CD4-positive, alpha-beta T cell treated with Interleukin-15 for 1 hour (primary cell): ENCODE results near the gene GRK3.
"Not testable (repeated sequence)": the region's sequence is repeated elsewhere in the genome, so short reads cannot be mapped to it uniquely, and the experiment has no call there.

Experiments
- DNase-seq: peaks from one replicate; pipeline ENCODE4 v3.0.0-alpha.2; 2020

GRK3 gene

GRCh38 chr22:25564320-25564978 lies at the start of gene GRK3:
Gene GRK3, plus strand, starts transcription at chr22:25564675. Its CDS starts 366 bp downstream, at chr22:25565041.
- peak; percentile 72 for DNase-seq

GRCh38 chr22:25518000-25518663 lies 46.3 kb upstream of the GRK3 start:
- DNase-seq, result no peak

DNA sequence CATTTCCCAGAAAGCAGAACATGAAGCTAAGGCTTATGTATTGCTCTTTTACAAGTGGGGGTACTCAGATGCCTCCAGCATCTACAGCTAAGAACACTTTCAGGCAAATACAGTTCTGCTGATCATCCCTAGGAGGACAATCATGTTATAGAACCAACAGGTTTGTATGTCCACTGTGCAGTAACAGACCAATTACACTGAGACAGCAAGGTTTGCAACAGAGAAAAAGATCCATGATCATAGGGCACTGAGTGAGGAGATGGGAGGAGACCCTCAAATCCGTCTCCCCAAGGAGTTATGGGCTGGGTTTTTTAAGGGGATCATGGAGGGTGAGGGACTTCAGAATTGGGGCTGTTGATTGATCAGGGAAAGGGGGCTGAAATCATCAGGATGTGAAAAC lies 39.1 kb upstream of the GRK3 start:
- no peak for DNase-seq

- not testable (repeated sequence) for DNase-seq
Measured at GRCh38 chr22:25525804-25526584, 38.5 kb upstream of the GRK3 start.

DNA sequence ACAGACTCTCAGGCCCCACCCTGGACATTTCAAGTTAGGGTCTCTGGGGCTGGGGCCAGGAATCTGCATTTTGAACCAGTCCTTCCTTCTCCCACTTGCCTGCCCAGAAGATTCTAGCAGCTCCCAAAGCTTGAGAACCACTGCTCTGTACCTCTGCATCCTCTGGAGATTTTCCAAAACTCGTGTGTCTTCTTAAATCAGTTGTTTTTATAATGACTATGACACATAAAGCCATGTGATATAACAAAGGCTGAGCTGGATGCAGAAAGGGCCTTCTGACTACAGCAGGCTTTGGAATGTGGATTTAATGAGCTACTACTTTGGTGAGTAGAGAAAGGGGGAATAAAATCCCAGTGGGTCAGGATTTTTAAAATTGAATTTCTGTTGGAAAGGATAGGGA lies 37.5 kb upstream of the GRK3 start:
- not testable (repeated sequence) for DNase-seq

GRCh38 chr22:25528068-25528467 lies 36.4 kb upstream of the GRK3 start:
- not testable (repeated sequence) for DNase-seq

DNA sequence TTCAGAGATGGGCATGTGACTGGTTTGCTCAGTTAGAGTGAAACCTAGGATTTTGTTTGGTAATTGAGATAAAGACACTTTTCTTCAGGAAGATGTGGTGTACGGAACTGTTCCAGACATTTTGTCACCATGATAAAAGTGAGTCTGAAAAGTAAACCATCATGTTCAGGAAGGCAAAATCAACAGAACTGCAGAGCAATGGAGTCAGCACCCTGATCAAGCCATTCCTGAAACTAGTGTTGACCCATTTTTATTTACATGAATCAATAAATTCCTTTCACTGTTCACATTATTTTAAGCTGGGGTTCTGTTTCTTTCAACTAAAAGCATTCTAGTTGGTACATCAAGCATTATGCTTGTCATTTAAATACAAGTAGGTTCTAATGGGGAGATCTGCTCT lies 35.4 kb upstream of the GRK3 start:
- DNase-seq, result not testable (repeated sequence)

DNA sequence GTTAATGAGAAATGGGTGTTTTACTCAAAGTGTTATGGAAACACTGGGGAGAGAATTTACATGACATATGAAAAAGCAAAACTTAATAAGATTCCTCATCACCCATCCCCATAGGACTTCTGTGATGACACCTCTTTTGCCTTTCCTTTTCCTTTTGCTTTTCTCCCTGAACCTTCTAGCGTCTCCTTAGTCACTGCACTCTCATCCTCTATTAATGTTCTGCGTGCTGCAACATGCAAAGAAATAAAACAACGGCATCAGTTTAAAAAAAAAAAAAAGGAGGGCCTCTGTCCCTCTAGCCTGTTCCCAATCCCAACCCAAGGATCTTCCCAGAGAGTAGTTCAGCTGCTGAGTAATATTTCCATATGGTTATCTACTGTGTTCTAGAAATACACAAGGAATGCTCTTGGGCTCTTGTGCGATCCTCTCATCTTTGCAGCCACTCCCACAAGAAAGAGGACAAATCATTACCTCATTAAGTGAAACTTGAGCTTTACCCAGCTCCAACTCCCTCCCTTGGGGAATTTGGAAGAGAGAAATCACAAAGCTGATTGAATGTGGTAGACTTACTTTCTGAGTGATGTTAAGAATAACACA lies 34.8 kb upstream of the GRK3 start:
- DNase-seq, result not testable (repeated sequence)

- DNase-seq, result not testable (repeated sequence)
Measured at GRCh38 chr22:25531677-25532076, 32.8 kb upstream of the GRK3 start.

GRCh38 chr22:25534724-25535123 lies 29.8 kb upstream of the GRK3 start:
- DNase-seq, result no peak

DNA sequence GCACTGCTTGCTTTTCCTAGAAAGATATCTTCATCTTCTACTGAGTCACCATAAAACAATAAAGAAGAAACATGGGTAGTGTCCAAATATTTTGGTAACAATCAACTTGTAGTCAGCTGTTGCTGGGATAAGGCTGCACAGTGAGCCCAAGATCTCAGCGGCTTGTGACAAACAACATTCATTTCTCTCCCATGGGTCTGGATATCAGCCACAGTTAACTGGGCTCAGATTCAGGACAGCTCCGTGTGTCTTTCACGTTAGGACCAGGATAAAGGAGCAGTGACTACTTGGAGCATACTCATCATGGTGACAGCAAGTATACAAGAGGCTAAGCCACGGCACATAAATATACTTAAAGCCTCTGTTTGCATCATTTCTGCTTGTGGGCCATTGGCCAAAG lies 27.9 kb upstream of the GRK3 start:
- DNase-seq, result no peak

DNA sequence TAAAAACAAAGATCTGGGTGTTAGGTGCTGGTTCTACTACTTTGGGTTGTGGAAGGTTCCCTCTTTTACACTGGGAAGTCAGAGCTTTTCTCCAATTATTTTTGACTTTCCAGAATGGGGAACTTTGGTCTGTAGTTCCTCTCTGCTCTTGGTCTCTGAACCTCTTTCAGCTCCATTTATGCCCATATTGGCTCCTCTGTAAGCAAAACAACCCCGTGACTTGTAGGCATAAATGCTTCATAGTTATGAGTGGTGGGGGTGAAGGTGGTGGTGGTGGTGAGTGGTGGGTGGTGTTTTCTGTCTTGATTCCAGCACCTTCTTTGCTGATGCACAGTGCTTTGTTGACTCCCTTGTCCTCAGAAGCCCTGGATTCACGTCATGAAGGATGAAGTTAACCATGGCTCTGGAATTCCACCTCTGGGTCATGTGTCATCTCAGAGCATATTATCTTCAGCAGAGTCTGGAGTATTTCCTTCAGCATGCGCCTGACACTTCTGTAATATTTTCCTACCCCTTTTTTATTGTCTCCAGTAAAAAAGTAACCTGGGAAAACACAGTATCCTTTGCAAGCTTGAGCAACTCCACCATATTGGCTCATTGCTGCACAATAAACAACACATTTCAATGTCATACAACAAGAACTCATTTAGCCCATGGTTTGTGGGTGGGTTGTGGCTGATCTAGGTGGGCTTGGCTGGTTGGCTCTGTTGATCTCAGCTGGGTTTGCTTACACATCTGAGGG lies 24.1 kb upstream of the GRK3 start:
- DNase-seq, result no peak

GRCh38 chr22:25540908-25541660 lies 23.4 kb upstream of the GRK3 start:
- no peak for DNase-seq

DNA sequence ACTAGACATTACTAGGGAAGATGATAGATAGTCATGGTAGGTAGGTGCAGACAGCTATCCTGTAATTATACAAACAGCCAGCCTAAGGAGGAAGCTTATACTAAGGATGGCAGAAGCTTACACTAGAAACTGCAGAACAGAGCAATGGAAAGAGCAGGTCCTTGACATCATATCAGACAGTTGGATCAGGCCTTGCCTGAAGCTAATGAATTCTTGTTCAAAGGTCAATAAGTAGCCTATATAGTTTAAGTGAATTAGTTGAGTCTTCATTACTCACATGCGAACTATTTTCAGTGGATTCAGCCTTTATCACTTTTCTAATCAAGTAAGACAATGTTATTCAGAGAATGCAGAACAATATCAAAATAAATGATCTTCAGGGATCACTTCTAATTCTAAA lies 22.3 kb upstream of the GRK3 start:
- DNase-seq, result no peak

GRCh38 chr22:25542720-25543402 lies 21.6 kb upstream of the GRK3 start:
- DNase-seq, result no peak

- no peak for DNase-seq
Measured at GRCh38 chr22:25545146-25545545, 19.3 kb upstream of the GRK3 start.

GRCh38 chr22:25545672-25546071 lies 18.8 kb upstream of the GRK3 start:
- DNase-seq, result no peak

- DNase-seq, result no peak
Measured at GRCh38 chr22:25546242-25546641, 18.2 kb upstream of the GRK3 start.

- DNase-seq, result peak; percentile 24
Measured at GRCh38 chr22:25546751-25547150, 17.7 kb upstream of the GRK3 start.

- DNase-seq, result no peak
Measured at GRCh38 chr22:25548866-25549464, 15.5 kb upstream of the GRK3 start.

- DNase-seq, result no peak
Measured at GRCh38 chr22:25551396-25551795, 13.1 kb upstream of the GRK3 start.
